GM19395 (cell line): Measurements from ENCODE around the gene KCNQ1.

Source experiments
- ATAC-seq: cut with Tn5 transposase; IDR thresholded peaks from one replicate; pipeline ENCODE4 v1.9.1; 2021; ENCODE audit warnings: mild to moderate bottlenecking, moderate library complexity; ENCODE audit not compliant: unreplicated experiment

KCNQ1 gene

GRCh38 chr11:2706321-2706720 lies 261.5 kb downstream of the KCNQ1 start:
- no peak for ATAC-seq

- ATAC-seq = no peak
These were observed 262.9 kb downstream of the KCNQ1 start for GRCh38 chr11:2707736-2708135.

- no peak for ATAC-seq
These were observed 263.4 kb downstream of the KCNQ1 start for GRCh38 chr11:2708151-2708581.

- ATAC-seq = no peak
These were observed 264.0 kb downstream of the KCNQ1 start for GRCh38 chr11:2708757-2709281.

GRCh38 chr11:2709429-2709828 lies 264.6 kb downstream of the KCNQ1 start:
- no peak for ATAC-seq

GRCh38 chr11:2711161-2711560 lies 266.4 kb downstream of the KCNQ1 start:
- no peak for ATAC-seq

- ATAC-seq = no peak
These were observed 268.3 kb downstream of the KCNQ1 start for GRCh38 chr11:2713094-2713493.

GRCh38 chr11:2713661-2714462 lies 269.1 kb downstream of the KCNQ1 start:
- ATAC-seq = no peak

GRCh38 chr11:2714463-2714800 lies 269.6 kb downstream of the KCNQ1 start:
- ATAC-seq = no peak

- no peak for ATAC-seq
These were observed 270.1 kb downstream of the KCNQ1 start for GRCh38 chr11:2714871-2715270.

- ATAC-seq = no peak
These were observed 271.0 kb downstream of the KCNQ1 start for GRCh38 chr11:2715716-2716350.

GRCh38 chr11:2716376-2717095 lies 271.7 kb downstream of the KCNQ1 start:
- ATAC-seq = no peak

GRCh38 chr11:2717561-2718325 lies 272.9 kb downstream of the KCNQ1 start:
- ATAC-seq = no peak

- no peak for ATAC-seq
These were observed 274.1 kb downstream of the KCNQ1 start for GRCh38 chr11:2718817-2719438.

- no peak for ATAC-seq
These were observed 275.2 kb downstream of the KCNQ1 start for GRCh38 chr11:2719831-2720590.

GRCh38 chr11:2721210-2721916 lies 276.6 kb downstream of the KCNQ1 start:
- no peak for ATAC-seq

GRCh38 chr11:2722955-2723354 lies 278.1 kb downstream of the KCNQ1 start:
- no peak for ATAC-seq

- no peak for ATAC-seq
These were observed 279.3 kb downstream of the KCNQ1 start for GRCh38 chr11:2724104-2724503.
